K562 (cell line): ENCODE results near the gene ZBTB18.

Experiments
- BMI1 ChIP-seq: fragments of 150-350 bp; IDR thresholded peaks from 2 replicates; pipeline ENCODE4 v1.6.1; 2014; ENCODE audit warnings: low read length
- GABPB1 ChIP-seq: sonication (generic); formaldehyde crosslinking; IDR thresholded peaks from 2 replicates; pipeline ENCODE4 v1.8.0; 2022; ENCODE audit warnings: mild to moderate bottlenecking, missing genetic modification reagents
- ZBTB7A ChIP-seq: IDR thresholded peaks from 2 replicates; pipeline ENCODE4 v1.6.1; 2011; ENCODE audit warnings: low read depth, mild to moderate bottlenecking, low read length, moderate library complexity, borderline replicate concordance; ENCODE audit not compliant: control insufficient read depth

- no peak for TF ChIP-seq BMI1
- no peak for TF ChIP-seq GABPB1 (CRISPR knock-in tag)
- no peak for TF ChIP-seq ZBTB7A
Observed at GRCh38 chr1:244035358-244035757, 15.7 kb upstream of the ZBTB18 start.
